ENCODE measurements around the gene ITGA2B. TPM values are rescaled to one million over a fixed set of nuclear protein-coding genes. Genes with fewer than 3 reads are reported as not detected.

The ITGA2B gene
- total and polyA plus RNA-seq, 2 of the 4 experiments (the other 2 are of a cell fraction): under 0.01 to 0.26 TPM

DNA sequence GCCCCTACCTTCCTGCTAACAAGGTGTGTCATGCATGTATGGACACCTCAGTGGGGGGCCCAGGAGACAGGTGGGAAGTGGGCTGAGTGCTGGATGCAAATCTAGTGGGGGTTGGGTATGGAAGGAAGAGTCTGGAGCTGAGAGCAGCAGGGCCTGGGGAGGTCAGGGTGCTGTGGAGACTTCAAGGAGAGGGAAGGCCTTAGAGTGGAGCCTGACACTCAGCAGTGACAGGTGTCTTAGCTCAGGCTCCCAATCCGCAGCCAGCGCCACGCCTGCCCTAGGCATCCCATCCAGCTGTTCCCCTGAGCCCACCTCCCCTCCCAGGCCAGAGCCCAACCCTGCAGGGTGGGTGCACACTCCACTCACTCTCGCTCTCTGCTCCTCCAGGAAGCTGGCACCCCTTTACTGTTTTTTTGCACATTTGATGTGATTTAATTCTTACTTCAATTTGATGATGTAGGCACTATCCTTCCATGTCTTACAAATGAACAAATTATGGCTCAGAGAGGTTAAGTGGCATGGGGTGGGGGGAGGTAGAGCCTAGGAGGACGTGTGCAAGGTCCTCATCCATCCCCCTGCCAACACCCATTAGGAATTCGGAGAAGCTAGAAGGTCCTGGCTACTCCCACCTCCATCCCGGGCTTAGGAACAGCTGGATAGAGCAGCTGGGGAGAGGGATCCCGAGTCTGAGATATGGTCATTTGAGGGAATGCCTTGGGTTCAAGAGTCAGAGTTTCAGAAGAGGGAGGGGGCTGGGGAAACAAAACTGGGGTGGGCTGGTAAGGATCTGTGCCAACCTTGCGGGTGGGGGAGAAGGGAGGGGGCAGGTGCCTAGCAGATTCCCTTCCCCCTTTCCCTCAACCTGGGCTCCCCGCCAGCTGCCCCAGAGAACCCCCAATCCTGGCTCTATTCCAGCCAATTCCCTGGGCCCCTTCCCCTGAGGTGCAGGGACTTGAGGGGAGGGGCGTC lies 27.9 kb downstream of the ITGA2B start:
- H4K20me1 ChIP-seq (ENCODE audit: insufficient read depth, low read length): peaks cover 11% of the 10 kb centered on the region
- no peak for ATAC-seq (ENCODE audit: low read depth)
- H3K27ac ChIP-seq (ENCODE audit: insufficient read depth, low read length): no peak overlapping the region
- peaks cover 3% of the 10 kb centered on the region; the same call in 1 of the 2 replicates for H3K36me3 ChIP-seq (ENCODE audit: control insufficient read depth, insufficient read depth, low read length)
- H3K4ac ChIP-seq (ENCODE audit: low read depth, low read length): no peak overlapping the region; the same call in 1 of the 2 replicates
- intact Hi-C loops (cut with micrococcal nuclease): no loop called here
- H3K4me1 ChIP-seq (ENCODE audit: control insufficient read depth, insufficient read depth, low read length): peaks cover 15% of the 10 kb centered on the region
- no CpG with 5 or more reads among the region's 11 CpGs for WGBS, 2 experiments (ENCODE audit: extremely low coverage in 2 of 2, insufficient read length in 1 of 2)
- no peak overlapping the region for H2BK5ac ChIP-seq (ENCODE audit: low read depth, low read length, poor library complexity, severe bottlenecking)
- no TSS peak for BruUV-seq (replicated peaks)
- H2AFZ ChIP-seq (replicated peaks; ENCODE audit: low read length, poor library complexity): peak overlapping the region; percentile 77
- no peak overlapping the region for H4K91ac ChIP-seq (ENCODE audit: insufficient read depth, low read depth, low read length)
- peak overlapping the region; percentile 95 for H2AK9ac ChIP-seq (replicated peaks; ENCODE audit: low read depth, low read length, poor library complexity)
- H3K56ac ChIP-seq (ENCODE audit: extremely low read depth, insufficient read depth, low read length): no peak overlapping the region
- no peak overlapping the region for H3K4me3 ChIP-seq (ENCODE audit: insufficient read depth, low read depth, low read length)
- peaks cover 11% of the 10 kb centered on the region for H3K27me3 ChIP-seq (ENCODE audit: control insufficient read depth, insufficient read depth, low read length)
- no peak overlapping the region for H2BK15ac ChIP-seq (ENCODE audit: low read depth, low read length)
- ChIA-PET POLR2A (ENCODE audit: unreplicated experiment) (interaction anchor here (0.5 to 0.6 kb wide), 2 partner anchors 140 to 143 kb away, joined by 3 to 6 read pairs; no protein-coding TSS in a partner anchor), CTCF (no interaction called here)
- H3K79me1 ChIP-seq (ENCODE audit: low read depth in 1 of 2, low read length in 2 of 2): peaks cover 4 to 28% of the 10 kb centered on the region in 2 experiments; a peak in 2 of 4 replicates
- no peak overlapping the region for H3K23ac ChIP-seq (ENCODE audit: low read depth, low read length)
- dilution Hi-C loops (cut with HindIII; ENCODE audit: low sequenced_read_pairs, unreplicated experiment): no loop called here
- no peak overlapping the region for H3K14ac ChIP-seq (replicated peaks; ENCODE audit: low read depth, low read length)
- H3K18ac ChIP-seq (ENCODE audit: low read depth, low read length): peak overlapping the region; percentile 15; the same call in 1 of the 2 replicates
- H2BK120ac ChIP-seq (ENCODE audit: low read depth, low read length): no peak overlapping the region
- no peak for TF ChIP-seq SMC3 (IDR thresholded peaks at IDR 0.05; ENCODE audit: low read depth, low read length)
- no peak for TF ChIP-seq RAD21 (IDR thresholded peaks at IDR 0.05; ENCODE audit: low read length)
- TF ChIP-seq MAZ (IDR thresholded peaks at IDR 0.05; ENCODE audit: borderline replicate concordance, low read depth, low read length): no peak
- TF ChIP-seq FOS (IDR thresholded peaks at IDR 0.05; ENCODE audit: low read depth, low read length): no peak
- TF ChIP-seq, protein P1, sequence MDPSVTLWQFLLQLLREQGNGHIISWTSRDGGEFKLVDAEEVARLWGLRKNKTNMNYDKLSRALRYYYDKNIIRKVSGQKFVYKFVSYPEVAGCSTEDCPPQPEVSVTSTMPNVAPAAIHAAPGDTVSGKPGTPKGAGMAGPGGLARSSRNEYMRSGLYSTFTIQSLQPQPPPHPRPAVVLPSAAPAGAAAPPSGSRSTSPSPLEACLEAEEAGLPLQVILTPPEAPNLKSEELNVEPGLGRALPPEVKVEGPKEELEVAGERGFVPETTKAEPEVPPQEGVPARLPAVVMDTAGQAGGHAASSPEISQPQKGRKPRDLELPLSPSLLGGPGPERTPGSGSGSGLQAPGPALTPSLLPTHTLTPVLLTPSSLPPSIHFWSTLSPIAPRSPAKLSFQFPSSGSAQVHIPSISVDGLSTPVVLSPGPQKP (IDR thresholded peaks at IDR 0.05; ENCODE audit: borderline replicate concordance, low read depth, low read length): no peak
- TF ChIP-seq MXI1 (IDR thresholded peaks at IDR 0.05; ENCODE audit: borderline replicate concordance, low read depth, low read length): no peak
- TF ChIP-seq CHD1 (IDR thresholded peaks at IDR 0.05; ENCODE audit: low read depth, low read length): no peak
- TF ChIP-seq MAFK (IDR thresholded peaks at IDR 0.05; ENCODE audit: low read depth, low read length): 0 out of 2 replicates have a peak, but pooled peaks have one; percentile 22
- H2BK20ac ChIP-seq (ENCODE audit: low read depth, low read length): no peak overlapping the region
- peak overlapping the region; percentile 48; the same call in 1 of the 2 replicates for H2AK5ac ChIP-seq (ENCODE audit: low read depth, low read length)
- H3K4me2 ChIP-seq (ENCODE audit: low read depth, low read length): peak overlapping the region; percentile 86; the same call in 1 of the 2 replicates
- in situ Hi-C loops (cut with MboI; ENCODE audit: low sequenced_read_pairs): no loop called here
- no peak overlapping the region for H4K8ac ChIP-seq (ENCODE audit: low read depth in 2 of 2, low read length in 2 of 2)
- DNase-seq: no peak
- H3K9me1 ChIP-seq (ENCODE audit: insufficient read depth, low read length): peaks cover 8% of the 10 kb centered on the region; the same call in 1 of the 2 replicates
- no peak overlapping the region; the same call in 1 of the 2 replicates for H4K5ac ChIP-seq (ENCODE audit: low read depth, low read length)
- H3K9ac ChIP-seq (ENCODE audit: low read depth, low read length): no peak overlapping the region
- no peaks in the 10 kb centered on the region for H3K9me3 ChIP-seq (ENCODE audit: control insufficient read depth, insufficient read depth, low read length)
